GM18499 (cell line): ENCODE data around the gene SFTA2.

Experiments used
- ATAC-seq: cut with Tn5 transposase; IDR thresholded peaks from one replicate; pipeline ENCODE4 v1.9.1; 2021; ENCODE audit warnings: moderate number of reproducible peaks; ENCODE audit not compliant: insufficient read depth, unreplicated experiment

The SFTA2 gene

DNA sequence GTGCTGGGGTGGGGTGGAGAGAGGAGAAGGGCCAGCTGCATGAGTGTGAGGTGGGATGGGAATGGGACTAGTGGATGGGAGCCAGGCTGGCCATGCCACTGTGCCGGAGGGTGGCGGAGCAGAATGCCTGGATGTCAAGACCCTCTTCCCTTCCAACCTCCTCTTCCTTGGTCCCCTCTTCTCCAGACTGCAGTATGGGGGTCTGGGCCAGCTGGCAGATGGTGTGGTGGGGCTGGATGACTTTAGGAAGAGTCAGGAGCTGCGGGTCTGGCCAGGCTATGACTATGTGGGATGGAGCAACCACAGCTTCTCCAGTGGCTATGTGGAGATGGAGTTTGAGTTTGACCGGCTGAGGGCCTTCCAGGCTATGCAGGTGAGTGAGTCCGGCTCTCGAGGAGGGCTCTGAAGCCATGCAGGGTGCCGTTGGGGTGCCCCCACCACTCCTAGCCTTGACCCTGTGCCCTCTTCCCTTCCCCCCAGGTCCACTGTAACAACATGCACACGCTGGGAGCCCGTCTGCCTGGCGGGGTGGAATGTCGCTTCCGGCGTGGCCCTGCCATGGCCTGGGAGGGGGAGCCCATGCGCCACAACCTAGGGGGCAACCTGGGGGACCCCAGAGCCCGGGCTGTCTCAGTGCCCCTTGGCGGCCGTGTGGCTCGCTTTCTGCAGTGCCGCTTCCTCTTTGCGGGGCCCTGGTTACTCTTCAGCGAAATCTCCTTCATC is 40.0 kb downstream of the SFTA2 start:
- ATAC-seq = no peak

DNA sequence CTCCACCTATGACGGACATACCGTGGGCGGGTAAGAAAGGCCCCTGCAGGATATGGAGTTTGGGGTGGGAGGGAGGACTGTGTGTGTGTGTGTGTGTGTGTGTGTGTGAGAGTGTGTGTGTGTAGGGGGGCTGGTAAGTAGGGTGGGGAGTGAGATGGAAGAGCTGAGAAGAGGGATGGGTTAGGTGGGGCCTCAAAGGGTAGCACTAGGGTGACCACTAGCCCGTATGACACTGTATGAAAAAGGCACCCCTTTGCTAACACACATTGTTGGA is 40.6 kb downstream of the SFTA2 start:
- ATAC-seq = no peak

DNA sequence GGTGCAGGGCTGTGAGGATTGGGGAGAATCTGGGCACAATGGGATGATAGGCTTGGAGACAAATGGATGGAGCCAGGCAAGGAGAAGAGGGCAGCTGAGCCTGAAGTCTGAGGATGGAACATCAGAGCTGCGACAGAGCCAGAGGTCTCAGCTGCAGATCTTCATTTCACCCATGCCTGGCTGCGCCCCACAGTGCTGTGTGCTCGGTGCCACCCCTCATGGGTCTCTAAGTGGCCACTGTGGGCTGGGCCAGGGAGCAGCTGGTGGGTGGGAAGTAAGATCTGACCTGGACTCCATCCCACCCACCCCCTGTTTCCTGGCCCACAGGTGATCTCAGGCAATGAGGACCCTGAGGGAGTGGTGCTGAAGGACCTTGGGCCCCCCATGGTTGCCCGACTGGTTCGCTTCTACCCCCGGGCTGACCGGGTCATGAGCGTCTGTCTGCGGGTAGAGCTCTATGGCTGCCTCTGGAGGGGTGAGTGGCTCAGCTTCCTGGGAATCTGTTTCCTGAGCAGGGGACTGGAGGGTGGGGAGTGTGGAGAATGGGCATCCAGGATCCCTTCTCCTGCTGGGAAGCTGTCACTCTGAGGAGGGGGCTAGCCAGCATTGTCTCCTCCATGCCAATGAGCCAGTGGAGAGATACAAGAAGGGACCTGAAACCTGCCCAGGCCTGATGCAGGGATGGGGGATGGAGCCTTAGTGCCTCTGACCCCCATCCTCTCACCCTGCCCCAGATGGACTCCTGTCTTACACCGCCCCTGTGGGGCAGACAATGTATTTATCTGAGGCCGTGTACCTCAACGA is 41.1 kb downstream of the SFTA2 start:
- no peak for ATAC-seq

DNA sequence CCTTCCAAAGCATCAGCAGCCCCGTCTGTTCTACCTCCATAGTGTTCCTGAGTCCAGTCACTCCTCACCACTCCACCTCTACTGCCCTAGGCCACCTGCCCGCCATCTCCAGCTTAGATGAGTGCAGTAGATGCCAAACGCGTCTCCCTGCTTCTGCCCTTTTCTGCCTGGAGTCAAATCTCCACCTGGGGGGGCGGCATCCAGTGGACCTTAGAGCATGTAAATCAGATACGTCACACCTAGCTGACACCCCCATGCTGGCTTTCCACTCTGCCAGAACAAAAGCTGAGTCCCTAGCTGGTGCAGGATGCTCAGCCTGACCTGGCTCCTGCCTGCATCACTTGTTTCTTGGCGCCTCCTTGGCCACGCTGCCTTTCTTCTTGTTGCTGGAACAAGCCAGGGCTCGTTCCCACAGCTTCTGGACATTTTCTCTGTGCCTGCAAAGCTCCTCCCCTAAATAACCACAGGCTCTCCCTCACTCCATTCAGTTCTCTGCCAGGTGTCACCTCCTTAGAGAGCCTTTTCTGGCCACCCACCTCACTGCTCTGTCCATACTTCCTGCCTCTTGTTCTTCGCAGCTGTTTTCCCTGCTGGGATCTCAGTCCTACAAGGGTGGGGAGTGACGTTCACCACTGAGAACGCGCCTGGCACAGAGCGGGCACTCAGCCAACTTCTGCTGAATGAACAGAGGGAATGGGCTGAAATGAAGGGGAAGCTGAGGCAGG is 41.9 kb downstream of the SFTA2 start:
- no peak for ATAC-seq

DNA sequence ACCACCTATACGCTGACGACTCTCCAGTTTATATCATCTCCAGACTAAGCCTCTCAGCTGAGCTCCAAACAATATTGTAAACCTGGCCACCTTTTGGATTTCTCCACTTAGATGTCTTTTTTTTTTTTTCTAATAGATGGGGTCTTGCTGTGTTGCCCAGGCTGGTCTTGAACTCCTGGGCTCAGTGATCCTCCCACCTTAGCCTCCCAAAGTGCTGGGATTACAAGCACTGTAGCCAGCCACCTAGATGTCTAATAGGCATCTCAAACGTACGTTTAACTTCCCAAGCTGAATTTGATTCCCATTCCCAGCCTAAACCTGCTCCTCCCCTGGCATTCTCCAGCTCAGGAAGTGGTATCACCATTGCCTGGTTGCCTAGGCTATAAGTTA is 42.5 kb downstream of the SFTA2 start:
- no peak for ATAC-seq

DNA sequence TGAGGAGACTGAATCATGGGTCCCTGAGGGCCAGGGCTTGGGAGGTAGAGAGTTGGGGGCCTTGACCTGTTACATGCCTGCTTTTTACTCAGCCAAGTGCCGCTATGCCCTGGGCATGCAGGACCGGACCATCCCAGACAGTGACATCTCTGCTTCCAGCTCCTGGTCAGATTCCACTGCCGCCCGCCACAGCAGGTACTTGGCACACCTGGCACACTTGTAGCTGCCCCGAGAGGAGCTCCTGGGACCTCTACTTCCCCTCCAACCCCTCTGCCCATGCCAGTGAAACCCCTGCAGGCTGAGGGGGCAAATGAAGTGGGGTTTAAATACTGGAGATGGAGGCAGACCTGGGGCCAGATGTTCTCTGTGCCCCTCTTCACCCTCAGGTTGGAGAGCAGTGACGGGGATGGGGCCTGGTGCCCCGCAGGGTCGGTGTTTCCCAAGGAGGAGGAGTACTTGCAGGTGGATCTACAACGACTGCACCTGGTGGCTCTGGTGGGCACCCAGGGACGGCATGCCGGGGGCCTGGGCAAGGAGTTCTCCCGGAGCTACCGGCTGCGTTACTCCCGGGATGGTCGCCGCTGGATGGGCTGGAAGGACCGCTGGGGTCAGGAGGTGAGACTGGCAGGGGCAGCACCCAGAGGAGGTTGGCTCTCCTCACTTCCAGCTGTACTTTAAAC is 43.0 kb downstream of the SFTA2 start:
- ATAC-seq = no peak

DNA sequence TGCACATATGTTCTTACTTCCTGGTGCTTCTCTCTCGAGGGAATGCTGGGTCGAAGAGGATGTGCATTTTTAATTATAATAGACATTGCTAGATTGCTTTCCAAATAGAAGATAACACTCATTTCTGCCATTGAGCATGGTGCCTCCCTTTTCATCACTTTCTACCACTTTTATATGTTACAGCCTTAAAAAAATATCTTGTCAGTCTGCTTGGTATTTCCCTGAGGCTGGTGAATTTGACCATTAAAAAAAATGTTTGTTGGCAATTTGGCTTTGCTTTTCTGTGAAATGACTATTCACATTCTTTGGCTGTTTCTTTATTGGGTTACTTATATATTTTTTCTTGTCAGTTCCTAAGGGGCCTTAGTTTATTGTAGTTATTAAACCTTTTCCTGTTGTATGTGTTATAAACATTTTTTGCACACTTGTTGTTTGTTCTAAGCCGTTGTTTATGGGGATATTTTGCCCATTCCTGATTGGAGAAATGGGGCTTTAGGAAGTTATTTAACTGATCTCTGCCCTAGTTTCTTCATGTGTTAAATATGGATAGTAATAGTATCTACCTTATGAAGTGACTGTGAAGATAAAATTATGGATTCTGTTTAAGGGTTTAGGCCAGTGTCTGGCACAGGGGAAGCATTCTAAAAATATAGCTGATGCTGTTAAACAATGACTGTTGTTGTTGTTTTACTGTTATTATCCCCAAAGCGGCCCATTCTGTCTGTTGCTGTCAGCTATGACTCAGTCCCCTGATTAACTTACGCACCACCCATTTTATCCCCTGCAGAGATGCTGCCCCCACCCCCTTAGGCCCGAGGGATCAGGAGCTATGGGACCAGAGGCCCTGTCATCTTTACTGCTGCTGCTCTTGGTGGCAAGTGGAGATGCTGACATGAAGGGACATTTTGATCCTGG is 43.8 kb downstream of the SFTA2 start:
- ATAC-seq = no peak

DNA sequence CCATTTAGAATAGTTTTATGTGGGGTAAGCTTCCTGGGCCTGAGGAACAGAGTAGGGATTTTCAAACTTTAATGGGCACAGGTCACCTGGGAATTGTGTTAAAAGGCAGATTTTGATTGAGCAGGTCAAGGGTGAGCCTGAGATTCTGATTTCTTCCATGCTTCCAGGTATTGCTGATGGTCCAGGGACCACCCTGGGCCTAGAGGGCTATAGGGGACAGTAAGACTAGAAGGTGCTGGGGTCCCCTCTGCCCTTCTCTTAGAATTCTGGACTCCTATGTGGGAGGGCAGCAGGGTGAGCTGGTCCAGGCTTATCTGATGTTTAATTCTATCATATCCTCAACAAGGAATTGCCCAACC is 45.1 kb downstream of the SFTA2 start:
- no peak for ATAC-seq

DNA sequence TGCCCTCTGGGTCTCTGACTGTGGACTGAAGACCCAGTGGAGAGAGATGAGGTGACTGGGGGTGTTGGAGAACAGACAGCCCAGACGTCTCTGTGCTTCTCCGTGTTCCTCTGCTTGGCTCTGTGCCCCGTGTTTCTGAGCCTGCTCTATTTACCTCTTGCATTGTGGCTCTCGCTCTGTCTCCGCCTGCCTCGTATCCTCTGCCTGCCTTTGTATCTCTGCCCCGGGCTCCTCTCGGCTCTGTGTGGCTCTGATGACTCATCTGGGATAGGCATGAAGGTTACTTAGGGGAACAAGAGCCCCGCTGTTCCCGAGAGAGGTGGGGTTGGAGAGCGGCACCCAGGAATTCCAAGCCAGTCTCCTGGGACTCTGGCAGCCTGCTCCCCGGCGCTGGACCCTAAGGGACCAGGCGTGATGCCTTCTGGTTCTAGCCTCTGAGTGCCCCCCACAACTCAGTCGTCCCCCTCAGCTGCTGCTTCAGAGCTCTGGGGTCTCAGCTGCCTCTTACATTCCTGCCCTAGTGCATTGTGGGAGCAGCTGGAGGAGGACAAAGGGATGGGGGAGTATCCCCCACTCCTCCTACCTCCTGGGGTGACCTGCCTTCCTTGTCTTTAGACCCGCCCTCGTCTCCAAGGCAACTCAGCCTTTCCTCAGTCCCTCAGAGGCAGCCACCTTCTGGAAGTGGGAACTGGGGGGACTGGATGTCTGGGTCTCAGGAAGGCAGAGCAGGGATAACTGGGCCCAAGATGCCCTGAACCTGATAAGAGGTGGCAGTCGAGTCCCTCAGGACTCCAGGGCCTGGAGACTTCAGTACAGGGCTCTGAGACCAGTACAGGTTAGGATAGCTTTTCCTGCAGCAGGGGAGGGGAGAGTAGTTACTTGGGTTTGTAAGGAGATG is 45.7 kb downstream of the SFTA2 start:
- ATAC-seq = no peak

DNA sequence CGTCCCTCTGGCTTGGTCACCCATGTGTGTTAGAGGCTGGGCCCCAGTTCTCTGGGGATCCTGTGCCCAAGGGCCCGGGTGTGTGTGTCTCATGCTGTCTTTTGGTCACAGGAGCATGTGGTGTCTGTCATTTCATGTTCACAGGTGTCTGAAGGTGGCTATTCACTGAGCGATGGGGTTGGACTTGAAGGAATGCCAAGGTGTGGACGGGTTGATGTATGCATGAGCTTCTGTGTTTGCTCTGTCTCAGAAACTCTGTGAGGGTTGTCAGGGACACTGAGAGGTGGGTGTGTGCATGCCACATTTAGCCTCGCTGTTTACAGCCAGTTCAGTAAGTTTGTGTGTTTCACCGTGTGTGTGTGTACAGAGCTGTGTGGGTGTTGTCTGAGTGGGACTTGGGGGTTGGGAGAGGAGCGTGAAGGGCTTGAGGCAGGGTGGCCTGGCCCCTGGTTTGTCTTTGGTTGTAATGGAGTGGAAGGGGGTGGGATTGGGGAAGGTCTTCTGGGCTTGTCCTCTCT is 46.4 kb downstream of the SFTA2 start:
- no peak for ATAC-seq

DNA sequence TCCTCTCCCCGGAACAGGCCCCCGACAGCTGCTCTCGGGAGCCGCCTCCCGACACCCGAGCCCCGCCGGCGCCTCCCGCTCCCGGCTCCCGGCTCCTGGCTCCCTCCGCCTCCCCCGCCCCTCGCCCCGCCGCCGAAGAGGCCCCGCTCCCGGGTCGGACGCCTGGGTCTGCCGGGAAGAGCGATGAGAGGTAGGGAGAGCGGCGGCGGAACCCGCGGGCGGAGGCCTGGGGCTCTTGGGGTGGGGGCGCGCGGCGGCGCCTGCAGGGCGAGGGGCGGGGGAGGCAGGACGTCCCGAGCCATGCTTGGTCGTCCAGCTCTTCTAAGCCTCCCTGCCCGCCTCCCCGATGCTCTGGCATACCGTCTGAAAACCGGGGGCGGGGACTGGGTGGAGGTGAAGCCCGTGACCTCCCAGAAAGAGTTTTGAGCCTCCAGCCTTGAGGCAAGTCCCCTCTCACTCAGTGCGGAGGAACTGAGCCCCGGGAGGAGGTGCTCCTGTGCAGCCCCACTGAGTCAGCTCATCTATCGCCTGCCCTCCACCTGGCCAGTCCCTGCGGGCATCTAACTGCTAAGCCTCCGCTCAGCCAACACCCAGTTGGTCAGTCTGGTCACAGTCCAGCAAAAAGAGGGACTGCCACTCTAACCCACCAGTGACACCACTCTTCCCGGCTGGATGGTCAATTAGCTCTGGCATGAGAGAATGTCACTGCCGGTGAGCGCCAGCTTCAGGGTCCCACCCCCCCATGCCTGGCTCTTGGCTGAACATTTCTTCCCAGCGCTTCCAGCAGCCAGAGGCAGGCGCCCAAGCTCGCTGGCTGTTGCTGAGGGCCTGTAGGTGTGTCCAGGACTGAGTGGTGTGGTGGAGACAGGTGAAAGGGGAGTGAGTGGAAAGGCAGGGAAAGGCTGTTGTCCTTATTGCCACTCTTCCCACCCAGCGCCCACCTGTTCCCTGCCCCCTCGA is 47.2 kb downstream of the SFTA2 start:
- ATAC-seq = no peak

DNA sequence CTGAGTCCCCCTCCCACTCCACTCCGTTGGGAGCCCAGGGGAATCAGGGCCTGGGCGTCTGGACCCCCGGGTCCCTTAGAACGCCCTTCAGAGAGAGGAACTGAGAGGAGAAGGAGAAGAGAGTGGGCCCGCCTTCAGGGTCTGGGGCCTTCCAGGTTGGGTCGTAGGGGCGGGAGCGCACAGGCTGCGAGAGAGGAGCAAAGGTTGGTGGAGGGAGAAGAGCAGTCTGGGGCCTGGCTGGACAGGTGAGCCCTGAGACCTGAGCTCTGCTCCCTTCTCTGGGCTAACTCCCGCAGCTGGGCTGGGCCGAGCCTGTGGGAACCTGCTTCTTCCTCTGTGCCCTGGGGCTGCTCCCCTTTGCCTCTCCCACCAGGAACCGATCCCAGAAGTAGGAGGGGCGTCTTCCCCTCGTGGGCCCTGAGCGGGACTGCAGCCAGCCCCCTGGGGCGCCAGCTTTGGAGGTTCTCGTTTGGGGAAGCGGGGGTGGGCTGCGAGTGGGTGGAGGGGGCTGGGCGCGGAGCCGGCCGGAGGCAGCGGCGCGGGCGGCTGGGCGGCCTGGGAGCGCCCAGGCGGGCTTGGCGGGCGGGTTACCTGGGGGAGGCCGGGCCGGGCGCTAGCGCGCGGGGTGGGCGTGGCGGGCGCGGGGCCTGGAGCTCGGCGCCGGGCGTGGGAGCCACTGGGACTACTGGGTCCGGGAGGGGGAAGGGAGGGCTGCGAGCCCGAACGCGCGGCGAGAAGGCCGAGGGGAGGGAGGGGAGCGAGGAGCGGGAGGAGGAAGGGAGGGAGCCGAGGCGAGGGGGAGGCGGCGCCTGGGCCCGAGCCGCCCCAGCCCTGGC is 48.1 kb downstream of the SFTA2 start, which contains the start of gene DDR1:
Gene DDR1, plus strand, starts transcription at position 835 of the 836 bp plus-strand sequence. CDS start 4,211 bp downstream, outside the sequence.
- no peak for ATAC-seq

DNA sequence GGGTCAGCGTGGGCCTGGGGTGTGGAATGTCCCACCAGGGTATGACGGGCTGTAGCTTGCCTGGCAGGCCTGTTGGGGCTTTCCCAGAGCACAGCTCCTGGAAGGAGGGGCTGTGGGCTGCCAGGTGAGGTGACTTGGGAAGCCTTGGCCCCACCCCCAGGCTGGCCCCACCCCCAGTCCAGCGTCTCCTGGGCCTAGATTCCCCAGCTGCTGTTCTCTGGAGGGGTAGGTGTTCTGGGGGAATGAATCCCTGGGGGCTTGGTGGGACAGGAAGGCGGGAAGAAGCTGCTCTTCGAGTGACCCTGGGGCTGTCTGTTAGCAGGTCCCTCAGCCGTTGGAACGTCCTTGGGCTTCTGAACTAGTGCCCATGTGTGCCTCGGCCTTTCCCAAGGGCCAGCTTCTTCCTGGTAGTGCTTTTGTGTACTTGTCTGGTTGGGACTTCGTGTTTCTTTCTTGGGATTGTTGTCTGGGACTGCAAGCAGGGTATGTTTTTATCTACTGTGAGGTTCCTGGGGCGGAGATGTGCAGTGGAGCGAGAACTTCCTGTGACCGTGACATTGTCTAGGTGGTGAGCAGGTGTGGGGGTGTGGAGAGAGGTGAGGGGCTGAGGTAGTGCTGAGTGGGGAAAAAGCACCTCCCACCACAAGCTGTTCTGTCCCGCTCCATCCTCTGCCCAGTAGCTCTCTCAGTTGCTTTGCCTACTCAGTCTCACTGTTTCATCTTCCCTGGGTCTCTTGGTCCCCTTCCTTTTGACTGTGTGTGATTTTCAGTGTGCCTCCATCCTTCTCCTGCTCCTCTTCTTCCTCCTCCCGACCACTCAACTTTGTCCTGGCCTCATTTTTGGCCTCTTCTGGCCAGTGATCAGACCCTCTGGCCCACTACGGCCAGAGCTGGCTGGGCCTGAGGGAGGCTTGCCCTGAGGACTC is 48.9 kb downstream of the SFTA2 start:
- ATAC-seq = no peak

DNA sequence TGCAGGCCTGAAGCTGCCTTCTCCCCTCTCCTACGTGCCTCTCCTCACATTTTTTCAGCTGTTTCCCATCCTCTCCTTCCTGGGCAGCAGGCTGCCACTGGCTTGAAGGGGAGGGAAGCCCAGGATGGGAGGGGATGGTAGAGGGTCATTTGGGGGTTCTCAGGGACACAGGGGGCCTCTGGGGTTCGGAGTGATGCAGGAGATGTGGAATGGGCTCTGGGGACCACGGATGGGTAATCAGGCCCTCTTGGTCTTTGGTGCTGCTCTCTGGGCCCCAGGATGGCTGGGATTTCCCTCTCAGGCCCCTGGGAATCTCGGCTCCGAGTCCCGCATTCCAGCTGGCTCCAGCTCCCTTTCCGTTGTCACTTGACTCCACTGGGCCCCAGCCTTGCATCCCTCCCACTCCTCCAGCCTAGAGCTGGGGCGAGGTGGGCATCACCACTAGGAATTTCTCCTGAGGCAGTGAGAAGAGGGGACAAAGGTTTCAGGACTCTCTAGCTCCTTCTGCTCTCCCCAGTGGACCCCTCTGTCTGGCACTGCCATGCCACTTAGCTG is 49.7 kb downstream of the SFTA2 start:
- no peak for ATAC-seq
